Testis (tissue), 2 donors: ENCODE data around the gene RAPH1.
"Not testable (repeated sequence)": the region's sequence is repeated elsewhere in the genome, so short reads cannot be mapped to it uniquely, and the experiment has no call there.

Experiments
- POLR2A ChIP-seq: fragments of 450-650 bp; IDR thresholded peaks from one replicate; pipeline ENCODE4 v1.6.1; 2017; ENCODE audit warnings: antibody characterized with exemption, mild to moderate bottlenecking, moderate library complexity
- TF ChIP-seq, protein P1 (sequence below), 3 experiments: fragments of 450-650 bp in 2 of 3; fragments of 200-600 bp in 1 of 3; sonication (generic) in 1 of 3; IDR thresholded peaks; one replicate each; pipeline ENCODE4 v1.5.1; 2016 to 2019; ENCODE audit warnings: antibody characterized with exemption in 3 of 3, mild to moderate bottlenecking in 2 of 3, moderate library complexity in 1 of 3

DNA sequence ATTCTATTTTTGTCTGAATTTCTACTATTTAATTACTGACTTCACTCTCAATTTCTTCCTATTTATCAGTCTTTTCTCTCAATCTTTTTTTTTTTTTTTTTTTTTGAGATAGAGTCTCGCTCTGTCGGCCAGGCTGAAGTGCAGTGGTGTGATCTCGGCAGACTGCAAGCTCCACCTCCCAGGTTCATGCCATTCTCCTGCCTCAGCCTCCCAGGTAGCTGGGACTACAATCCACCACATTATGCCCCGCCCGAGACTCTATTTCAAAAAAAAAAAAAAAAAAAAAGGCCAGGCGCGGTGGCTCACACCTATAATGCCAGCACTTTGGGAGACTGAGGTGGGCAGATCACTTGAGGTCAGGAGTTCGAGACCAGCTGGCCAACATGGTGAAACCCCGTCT, 21.8 kb downstream of the RAPH1 start:
- TF ChIP-seq, protein P1, sequence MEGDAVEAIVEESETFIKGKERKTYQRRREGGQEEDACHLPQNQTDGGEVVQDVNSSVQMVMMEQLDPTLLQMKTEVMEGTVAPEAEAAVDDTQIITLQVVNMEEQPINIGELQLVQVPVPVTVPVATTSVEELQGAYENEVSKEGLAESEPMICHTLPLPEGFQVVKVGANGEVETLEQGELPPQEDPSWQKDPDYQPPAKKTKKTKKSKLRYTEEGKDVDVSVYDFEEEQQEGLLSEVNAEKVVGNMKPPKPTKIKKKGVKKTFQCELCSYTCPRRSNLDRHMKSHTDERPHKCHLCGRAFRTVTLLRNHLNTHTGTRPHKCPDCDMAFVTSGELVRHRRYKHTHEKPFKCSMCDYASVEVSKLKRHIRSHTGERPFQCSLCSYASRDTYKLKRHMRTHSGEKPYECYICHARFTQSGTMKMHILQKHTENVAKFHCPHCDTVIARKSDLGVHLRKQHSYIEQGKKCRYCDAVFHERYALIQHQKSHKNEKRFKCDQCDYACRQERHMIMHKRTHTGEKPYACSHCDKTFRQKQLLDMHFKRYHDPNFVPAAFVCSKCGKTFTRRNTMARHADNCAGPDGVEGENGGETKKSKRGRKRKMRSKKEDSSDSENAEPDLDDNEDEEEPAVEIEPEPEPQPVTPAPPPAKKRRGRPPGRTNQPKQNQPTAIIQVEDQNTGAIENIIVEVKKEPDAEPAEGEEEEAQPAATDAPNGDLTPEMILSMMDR (IDR thresholded peaks at IDR 0.05) = not testable (repeated sequence)
- TF ChIP-seq POLR2A = not testable (repeated sequence)
